Islet precursor cell (in vitro differentiated cells): ENCODE results near the gene SST.

ENCODE experiments used
- DNase-seq: peaks from one replicate; pipeline ENCODE4 v3.0.0-alpha.2; 2018

Gene SST

DNA sequence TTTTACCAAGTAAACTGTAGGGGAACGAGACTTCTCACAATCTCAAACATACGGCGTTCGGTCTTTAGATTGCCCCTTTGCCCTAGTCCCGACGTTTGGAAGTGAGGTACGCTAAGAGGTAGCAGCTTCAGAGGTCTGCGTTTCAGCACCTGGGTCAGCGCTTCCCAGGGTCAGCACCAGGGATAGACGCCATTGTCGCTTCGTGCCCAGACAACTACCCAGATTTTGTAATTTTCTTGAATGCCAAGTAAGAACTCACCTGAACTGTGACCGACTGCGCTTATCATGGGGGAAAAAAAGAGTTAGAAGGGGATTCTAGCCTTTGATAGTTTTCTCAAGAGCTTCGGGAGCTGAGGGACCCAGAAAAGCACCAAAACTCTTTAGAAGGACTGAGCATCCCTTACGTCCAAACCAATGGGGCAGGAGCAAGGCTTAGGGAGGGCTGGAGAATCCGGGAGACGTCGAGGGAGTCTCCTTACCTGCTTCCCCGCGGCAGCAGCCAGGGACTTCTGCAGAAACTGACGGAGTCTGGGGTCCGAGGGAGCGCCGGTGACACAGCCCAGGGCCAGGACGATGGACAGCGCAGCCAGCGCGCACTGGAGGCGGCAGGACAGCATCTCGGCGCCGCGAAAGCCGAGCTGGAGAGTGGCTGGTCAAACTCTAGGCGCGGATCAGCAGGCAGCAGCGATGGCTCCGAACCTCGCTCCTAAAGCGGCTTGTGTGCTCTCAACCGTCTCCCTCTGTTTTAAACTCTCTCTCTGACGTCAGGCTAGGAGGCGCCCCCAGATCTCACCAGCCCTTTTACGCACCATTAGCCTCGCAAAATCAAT, at the start of gene SST:
TSS of gene SST (minus strand) at position 720 of the 830 bp plus-strand sequence. CDS start at position 617, 103 bp downstream.
- DNase-seq: peak; percentile 89

GRCh38 chr3:187719628-187720336, 49.6 kb upstream of the SST start:
- no peak for DNase-seq

- DNase-seq: no peak
Measured at GRCh38 chr3:187718802-187719201, 48.6 kb upstream of the SST start.

- no peak for DNase-seq
Measured at GRCh38 chr3:187717572-187717971, 47.4 kb upstream of the SST start.

GRCh38 chr3:187714404-187714979, 44.3 kb upstream of the SST start:
- peak; percentile 90 for DNase-seq

DNA sequence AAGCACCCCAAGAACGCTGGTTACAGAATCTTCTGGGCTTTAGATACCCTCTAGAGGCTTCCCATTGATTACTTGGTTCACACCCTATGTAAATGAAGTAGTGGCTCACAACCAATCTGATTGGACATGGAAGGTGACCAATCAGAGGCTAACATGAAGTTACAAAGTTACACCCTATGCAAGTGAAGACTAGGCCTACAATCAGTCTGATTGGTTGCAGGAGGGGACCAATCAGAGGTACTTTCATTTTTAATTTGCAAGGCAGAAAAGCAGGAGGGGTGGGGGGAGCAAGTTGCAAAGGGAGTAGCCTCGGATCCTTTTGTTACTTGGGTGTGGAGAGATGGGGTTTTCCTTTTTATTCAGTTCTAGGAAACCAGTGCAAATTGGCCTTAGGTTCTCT, 43.3 kb upstream of the SST start:
- no peak for DNase-seq

- no peak for DNase-seq
Measured at GRCh38 chr3:187709155-187709554, 39.0 kb upstream of the SST start.

GRCh38 chr3:187708696-187709095, 38.5 kb upstream of the SST start:
- DNase-seq: no peak

- no peak for DNase-seq
Measured at GRCh38 chr3:187706971-187707370, 36.8 kb upstream of the SST start.

- no peak for DNase-seq
Measured at GRCh38 chr3:187705164-187705563, 35.0 kb upstream of the SST start.

- no peak for DNase-seq
Measured at GRCh38 chr3:187702507-187703033, 32.4 kb upstream of the SST start, which contains the start of gene RTP2. TSS of gene RTP2 (minus strand) at chr3:187702557. CDS start at chr3:187702128, 429 bp downstream.

DNA sequence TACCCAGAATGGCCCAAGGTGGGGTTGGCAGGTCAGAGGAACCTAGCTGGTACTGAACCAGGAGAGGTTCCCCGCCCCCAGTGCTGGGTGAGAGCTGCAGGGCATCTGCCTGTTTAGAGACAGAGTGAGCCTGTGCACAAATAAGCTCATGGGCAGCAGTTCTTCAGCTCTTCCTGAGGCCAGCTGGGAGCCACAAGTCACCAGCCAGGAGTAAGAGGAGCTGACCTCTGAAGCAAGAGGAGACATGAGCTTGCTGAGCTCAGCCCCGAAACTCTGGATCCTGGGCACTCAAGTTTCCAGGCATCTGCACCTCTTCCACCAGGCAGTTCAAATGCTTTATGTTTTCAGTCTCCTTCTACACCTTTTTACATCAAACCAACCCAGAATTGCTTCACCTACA, 30.1 kb upstream of the SST start:
- DNase-seq: no peak

DNA sequence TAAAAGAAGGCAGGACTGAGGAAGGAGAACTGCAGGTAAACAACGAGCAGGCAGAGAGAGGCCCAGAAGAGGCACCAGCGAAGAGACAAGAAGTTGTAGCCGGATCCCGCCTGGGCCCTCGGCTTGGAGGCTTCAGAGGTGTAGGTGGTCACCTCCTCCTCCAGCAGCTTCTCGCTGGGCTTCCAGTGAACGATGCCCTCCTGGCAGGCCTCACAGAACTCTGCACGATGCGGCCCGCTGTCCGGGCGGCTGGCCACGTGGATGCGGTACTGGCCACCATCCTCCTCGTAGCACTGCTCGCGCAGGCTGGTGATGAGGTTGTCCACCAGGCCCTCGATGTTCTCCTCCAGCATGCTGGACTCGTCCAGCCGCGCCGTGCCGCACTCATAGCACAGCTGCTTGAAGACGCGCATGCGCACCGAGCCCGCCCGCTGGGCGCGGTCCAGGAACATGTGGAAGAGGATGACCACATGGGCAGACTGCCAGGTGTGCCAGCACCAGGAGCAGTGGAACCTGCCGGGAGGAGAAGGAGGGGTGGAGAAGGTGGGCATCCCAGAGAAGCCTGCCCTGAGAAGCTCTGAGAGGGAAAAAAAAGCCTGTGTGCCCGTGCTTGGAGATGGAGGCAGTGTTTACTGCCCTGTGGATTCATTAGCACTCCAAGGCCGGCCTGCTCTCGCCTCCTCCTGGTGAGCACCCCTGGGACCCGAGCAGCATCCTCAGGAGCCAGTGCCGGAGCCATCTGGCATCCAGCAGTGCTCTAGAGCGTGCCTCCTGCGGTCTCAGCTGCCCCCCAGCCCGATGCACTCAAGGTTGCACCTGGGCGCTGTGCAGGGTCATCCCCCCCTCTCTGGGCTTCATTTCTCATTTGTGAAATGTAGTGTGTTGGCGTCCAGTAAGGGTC, 28.6 kb upstream of the SST start:
- no peak for DNase-seq

- no peak for DNase-seq
Measured at GRCh38 chr3:187696021-187696420, 25.8 kb upstream of the SST start.

DNA sequence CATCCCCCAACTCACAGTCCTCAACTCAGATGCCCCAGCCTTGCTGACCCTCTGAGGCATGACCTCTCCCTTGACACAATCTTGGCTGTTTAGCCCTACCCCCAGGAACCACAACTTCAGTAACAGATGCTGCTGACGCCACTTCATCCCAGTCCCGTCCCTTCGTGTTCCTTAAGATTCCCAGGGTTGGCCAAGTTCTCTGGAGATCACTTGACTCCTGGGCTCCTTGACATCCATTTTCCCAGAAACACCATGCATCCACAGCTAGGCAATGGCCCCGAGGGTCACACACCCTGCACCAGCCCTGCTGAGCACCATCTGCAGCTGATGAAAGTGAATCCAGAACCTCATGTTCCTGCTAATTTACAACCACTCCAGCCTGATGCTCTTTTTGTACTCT, 25.3 kb upstream of the SST start:
- DNase-seq: no peak

GRCh38 chr3:187694801-187695200, 24.6 kb upstream of the SST start:
- DNase-seq: no peak

DNA sequence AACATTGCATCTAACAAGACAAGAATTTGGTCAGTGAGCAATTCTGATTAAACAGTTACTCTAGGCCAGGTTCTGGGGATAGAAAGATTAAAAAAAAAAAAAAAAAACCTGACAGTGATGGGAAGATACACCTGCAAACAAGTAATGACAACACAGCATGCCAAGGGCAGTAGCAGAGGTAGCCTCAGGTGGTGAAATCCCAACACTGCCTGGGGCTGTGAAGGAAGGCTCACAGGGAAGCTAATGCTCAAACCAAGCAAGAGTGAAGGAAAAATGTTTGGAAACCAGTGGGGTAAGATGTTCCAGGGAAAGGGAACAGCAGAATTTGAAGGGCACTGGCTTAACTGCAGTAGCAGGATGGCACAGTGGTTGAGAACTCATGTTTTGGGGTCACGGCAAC, 23.2 kb upstream of the SST start:
- DNase-seq: no peak

DNA sequence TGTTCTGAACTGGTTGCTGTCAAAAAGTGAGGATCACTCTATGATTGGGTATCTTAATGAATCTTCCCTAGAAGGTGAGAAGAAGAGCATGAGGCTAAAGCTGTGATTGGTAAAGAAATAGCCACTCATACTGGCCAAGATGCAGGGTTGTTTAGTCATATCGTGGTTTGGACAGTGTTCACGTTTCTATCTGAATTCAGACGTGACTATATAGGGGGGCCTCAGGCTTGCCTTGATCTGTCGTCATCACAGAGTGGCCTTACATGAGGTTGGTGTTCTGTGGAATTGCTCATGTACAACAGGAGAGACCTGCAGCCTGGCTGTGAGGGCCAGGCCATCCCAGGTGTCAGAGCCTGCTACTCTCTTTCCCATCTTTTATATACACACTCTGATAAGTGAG, 19.8 kb upstream of the SST start:
- no peak for DNase-seq

- DNase-seq: no peak
Measured at GRCh38 chr3:187686621-187687273, 16.6 kb upstream of the SST start.

DNA sequence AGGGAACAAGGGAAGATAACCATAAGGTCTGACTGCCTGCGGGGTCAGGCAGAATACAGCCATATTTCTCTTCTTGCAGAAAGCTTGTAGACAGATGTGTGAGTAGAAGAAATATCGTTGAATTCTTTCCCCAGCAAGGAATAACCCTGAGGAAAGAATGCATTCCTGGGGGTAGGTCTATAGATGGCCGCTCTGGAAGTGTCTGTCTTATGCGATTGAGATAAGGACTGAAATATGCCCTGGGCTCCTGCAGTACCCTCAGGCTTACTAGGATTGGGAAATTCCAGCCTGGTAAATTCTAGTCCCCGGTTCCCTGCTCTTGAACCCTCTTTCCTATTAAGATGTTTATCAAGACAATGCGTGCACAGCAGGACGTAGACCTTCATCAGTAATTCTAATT, 15.8 kb upstream of the SST start:
- DNase-seq: no peak

DNA sequence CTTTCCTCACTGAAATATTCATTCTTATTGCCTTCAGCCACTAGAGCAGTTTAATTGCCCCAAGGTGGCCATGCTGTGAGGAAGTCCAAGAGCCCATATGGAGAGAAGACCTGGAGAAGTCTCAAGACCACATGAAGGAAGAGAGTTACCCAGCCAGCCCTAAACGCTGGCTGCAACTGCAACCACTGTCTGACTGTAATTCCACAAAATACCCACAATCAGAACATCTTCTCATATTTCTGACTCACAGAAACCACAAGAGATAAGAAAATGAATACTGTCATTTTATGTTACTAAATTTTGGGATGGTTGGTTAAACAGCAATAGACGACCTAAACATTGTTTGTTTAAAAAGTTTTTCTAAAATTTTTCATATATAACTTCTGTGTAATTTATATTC, 14.7 kb upstream of the SST start:
- no peak for DNase-seq

DNA sequence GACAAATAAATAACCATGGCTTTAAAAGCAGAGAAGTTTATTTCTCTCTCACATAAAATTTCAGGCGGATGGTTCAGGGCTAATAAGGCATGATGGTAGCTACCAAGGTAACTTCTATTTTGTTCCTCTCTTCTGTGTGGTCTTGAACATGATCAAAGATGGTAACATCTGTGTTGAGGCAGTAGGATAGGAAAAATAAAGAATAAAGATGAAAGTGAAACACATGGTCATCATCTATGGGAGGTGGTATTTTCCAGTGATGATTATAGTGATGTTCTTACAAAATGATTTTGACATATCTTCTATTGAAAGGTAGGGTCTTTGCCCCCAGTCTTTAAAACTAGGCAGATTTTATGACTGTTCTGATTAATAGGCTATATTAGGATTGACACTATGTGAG, 14.2 kb upstream of the SST start:
- no peak for DNase-seq
